Psoas muscle (tissue), 8 donors: ENCODE data around the gene TPP1. TPM values are rescaled to one million over a fixed set of nuclear protein-coding genes. Genes with fewer than 3 reads are reported as not detected.
A peak's percentile ranks its signal among the peaks of the same experiment; 100 is the strongest.

ENCODE experiments used
- ATAC-seq, 4 donors: fragments of 200-7000 bp; cut with Tn5 transposase; one replicate each; pipeline ENCODE4 v1.9.1; 2020; ENCODE audit warnings: moderate library complexity in 3 of 4, mild to moderate bottlenecking in 2 of 4
- DNase-seq, 2 donors: peaks; one replicate each; pipeline ENCODE4 v3.0.0-alpha.2; 2020
- H3K27ac ChIP-seq: fragments of 200-600 bp; one replicate; pipeline ENCODE4 v1.8.0; 2022
- H3K27me3 ChIP-seq, 3 donors: fragments of 200-600 bp in 1 of 3; one replicate each; pipeline versions ENCODE4 v1.6.1 to v1.8.0; 2013 to 2022; ENCODE audit warnings: low read length in 2 of 3, mild to moderate bottlenecking in 2 of 3, moderate library complexity in 1 of 3; ENCODE audit not compliant: insufficient read depth in 3 of 3
- H3K36me3 ChIP-seq, 2 donors: fragments of 200-600 bp in 1 of 2; one replicate each; pipeline versions ENCODE4 v1.6.1 to v1.8.0; 2013 to 2022; ENCODE audit warnings: low read depth in 1 of 2, mild to moderate bottlenecking in 1 of 2, moderate library complexity in 1 of 2; ENCODE audit not compliant: insufficient read depth in 1 of 2
- H3K4me1 ChIP-seq: fragments of 200-600 bp; one replicate; pipeline ENCODE4 v1.8.0; 2022
- H3K4me3 ChIP-seq: fragments of 200-600 bp; one replicate; pipeline ENCODE4 v1.8.0; 2022; ENCODE audit warnings: mild to moderate bottlenecking
- H3K9me3 ChIP-seq: fragments of 200-600 bp; one replicate; pipeline ENCODE4 v1.8.0; 2022
- WGBS, 3 donors: extraction: QIAGEN DNeasy Blood & Tissue Kit; methylation state at CpG; one replicate each; pipeline versions ENCODE4 v1.1.6 to v1.1.7; 2013; 5-methylcytosine and 5-hydroxymethylcytosine counted together
- intact Hi-C, 2 donors: fragments of 100-400 bp; cut with DNase I; formaldehyde crosslinking; loops; one replicate each; pipeline versions ENCODE4 v1.11.0 to v1.14.2; 2022
- polyA plus RNA-seq, 3 donors: library from polyadenylated mRNA; stranded (reverse); fragments of 200-250 nt; gene quantifications; one replicate each; pipeline ENCODE4 v1.2.3, GENCODE V29; 2013
- total RNA-seq, 4 donors: library from RNA; stranded (reverse); fragmentation: NEBNext Ultra II Directional in 2 of 4; extraction: Animal tissue kit (Norgen Biotek cat#: 25700) in 2 of 4; gene quantifications; one replicate each; pipeline versions ENCODE4 v1.2.1 to v1.2.4, GENCODE V29; 2021 to 2023
- TF ChIP-seq, protein P1 (sequence below): fragments of 200-600 bp; IDR thresholded peaks from one replicate; pipeline ENCODE4 v1.8.0; 2022; ENCODE audit warnings: antibody characterized with exemption
- donor health status: healthy with polysubstance abuse.
- donor health status: DM: no; HTN: no; CAD: no; lungs with moderate emphysema.
- donor health status: Bipolar disorder and iron deficiency.
- donor health status: healthy.
- donor health status: DM: yes; HTN: yes; CAD: no.
- donor health status: DM: no; HTN: no; CAD: no.
- donor health status: DM: no; HTN: no; CAD: no.
- donor health status: DM: yes; HTN: yes; CAD: no.

TPP1 gene
- total and polyA plus RNA-seq, 7 donors: 11.8 to 50.2 (median 30.0) TPM

DNA sequence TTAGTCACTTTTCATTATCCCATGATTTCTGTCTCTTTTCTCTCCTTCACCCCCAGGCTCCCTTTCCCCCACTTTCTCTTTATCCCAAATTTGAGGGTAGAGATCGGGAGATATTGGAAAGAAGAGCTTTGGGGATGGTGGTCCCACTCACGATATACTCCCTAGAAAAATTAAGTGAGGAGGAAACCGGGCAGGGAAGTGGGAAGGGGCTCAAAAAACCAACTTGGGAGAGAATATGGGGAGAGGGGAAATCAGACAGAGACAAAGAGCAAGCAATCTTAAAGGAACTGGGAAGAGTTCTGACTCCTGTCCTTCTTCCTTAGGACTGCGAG, 37.3 kb upstream of the TPP1 start:
- DNase-seq (no peak), ATAC-seq (no peak)
- Histone ChIP-seq H3K4me3 (peak overlapping the region; percentile 59), H3K27ac (no peak overlapping the region), H3K27me3 (peaks cover 0 to 27% (median 9%) of the 10 kb centered on the region in 3 donors), H3K9me3 (no peaks in the 10 kb centered on the region), H3K36me3 (no peaks in the 10 kb centered on the region), H3K4me1 (no peaks in the 10 kb centered on the region)
- WGBS, 3 donors: 64 to 72% (median 71%) methylated on average over 4 of the region's 4 CpGs
- intact Hi-C loops: no loop called here
- TF ChIP-seq, protein P1, sequence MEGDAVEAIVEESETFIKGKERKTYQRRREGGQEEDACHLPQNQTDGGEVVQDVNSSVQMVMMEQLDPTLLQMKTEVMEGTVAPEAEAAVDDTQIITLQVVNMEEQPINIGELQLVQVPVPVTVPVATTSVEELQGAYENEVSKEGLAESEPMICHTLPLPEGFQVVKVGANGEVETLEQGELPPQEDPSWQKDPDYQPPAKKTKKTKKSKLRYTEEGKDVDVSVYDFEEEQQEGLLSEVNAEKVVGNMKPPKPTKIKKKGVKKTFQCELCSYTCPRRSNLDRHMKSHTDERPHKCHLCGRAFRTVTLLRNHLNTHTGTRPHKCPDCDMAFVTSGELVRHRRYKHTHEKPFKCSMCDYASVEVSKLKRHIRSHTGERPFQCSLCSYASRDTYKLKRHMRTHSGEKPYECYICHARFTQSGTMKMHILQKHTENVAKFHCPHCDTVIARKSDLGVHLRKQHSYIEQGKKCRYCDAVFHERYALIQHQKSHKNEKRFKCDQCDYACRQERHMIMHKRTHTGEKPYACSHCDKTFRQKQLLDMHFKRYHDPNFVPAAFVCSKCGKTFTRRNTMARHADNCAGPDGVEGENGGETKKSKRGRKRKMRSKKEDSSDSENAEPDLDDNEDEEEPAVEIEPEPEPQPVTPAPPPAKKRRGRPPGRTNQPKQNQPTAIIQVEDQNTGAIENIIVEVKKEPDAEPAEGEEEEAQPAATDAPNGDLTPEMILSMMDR: no peak

- TF ChIP-seq, protein P1: no peak
- Histone ChIP-seq H3K4me3 (peak within 1 kb of the TSS; percentile 59), H3K4me1 (no peaks in the 10 kb centered on the region), H3K36me3 (no peaks in the 10 kb centered on the region), H3K27ac (peak within 1 kb of the TSS; percentile 16), H3K9me3 (no peaks in the 10 kb centered on the region), H3K27me3 (peaks cover 0 to 27% (median 9%) of the 10 kb centered on the region in 3 donors)
- ATAC-seq (peak in 2 of 4 donors; percentile 18 to 62), DNase-seq (peak in 1 of 2 donors; percentile 52)
- intact Hi-C loops: no loop called here
- 9 to 27% (median 25%) methylated on average over 14 to 45 of the region's 56 CpGs for WGBS, 3 donors
These were observed 36.8 kb upstream of the TPP1 start, which contains the start of gene DCHS1 for GRCh38 chr11:6655790-6656583. Gene DCHS1, minus strand, starts transcription at chr11:6655809. Its CDS starts 14,196 bp downstream, at chr11:6641613.

GRCh38 chr11:6655020-6655789, 36.0 kb upstream of the TPP1 start:
- Histone ChIP-seq H3K27ac (peak overlapping the region; percentile 16), H3K4me3 (peak overlapping the region; percentile 59), H3K4me1 (no peaks in the 10 kb centered on the region), H3K36me3 (no peaks in the 10 kb centered on the region), H3K27me3 (peaks cover 0 to 27% (median 9%) of the 10 kb centered on the region in 3 donors), H3K9me3 (no peaks in the 10 kb centered on the region)
- ATAC-seq (peak in 3 of 4 donors; percentile 43 to 62 (median 47)), DNase-seq (peak in 1 of 2 donors; percentile 48)
- TF ChIP-seq, protein P1: no peak
- intact Hi-C loops: no loop called here
- WGBS, 3 donors: 2 to 6% (median 3%) methylated on average over 32 to 84 of the region's 84 CpGs

DNA sequence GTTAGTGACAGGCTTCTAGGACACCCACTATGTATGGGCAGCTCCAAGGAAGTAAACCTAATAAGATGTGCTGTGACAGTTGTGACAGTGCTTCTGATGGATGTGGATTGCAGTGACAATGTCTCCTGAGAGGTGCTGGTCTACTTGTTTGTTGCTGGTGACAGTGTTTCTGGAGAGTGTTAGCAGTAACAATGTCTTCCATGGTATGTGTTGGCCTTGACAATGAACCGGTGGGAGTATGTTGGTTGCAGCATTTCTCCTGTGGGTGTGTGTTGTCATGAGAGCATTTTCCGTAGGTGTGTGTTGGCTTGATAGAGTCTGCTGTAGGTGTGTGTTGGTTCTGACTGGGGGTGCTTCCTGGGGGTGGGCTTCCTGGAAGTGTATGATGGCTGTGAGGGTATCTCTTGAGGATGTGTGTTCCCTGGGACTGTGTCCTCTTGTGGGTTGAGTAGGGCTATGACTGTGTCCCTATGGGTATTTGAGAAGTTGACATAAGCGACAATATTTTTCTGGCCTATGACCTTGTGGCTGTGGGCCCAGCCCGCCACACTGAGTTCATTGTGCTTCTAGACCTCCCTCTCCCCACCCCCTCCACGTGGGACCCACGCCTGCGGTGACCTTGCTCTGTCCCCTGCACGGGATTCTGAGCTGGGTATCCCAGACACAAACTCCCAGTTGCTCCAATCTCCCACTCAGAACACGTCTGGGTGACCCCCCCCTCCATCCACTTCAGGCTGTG, 35.2 kb upstream of the TPP1 start:
- intact Hi-C loops: no loop called here
- no peak for DNase-seq
- 32 to 43% (median 40%) methylated on average over 9 of the region's 9 CpGs for WGBS, 3 donors

More for the DNA sequence above, 35.2 kb upstream of the TPP1 start:
- Histone ChIP-seq H3K9me3 (no peaks in the 10 kb centered on the region), H3K4me1 (no peaks in the 10 kb centered on the region), H3K36me3 (no peaks in the 10 kb centered on the region), H3K27me3 (peaks cover 0 to 27% (median 9%) of the 10 kb centered on the region in 3 donors), H3K4me3 (peak overlapping the region; percentile 59), H3K27ac (peak overlapping the region; percentile 16)
- peak in 3 of 4 donors; percentile 20 to 45 (median 29) for ATAC-seq
- TF ChIP-seq, protein P1: no peak
